HUDEP-2 (cell line): ENCODE measurements around the gene TTC7B.

Experiments used
- DNase-seq, 76 experiments: peaks; one replicate each; lab custom pipeline; 2025; ENCODE audit not compliant: unreplicated experiment in 76 of 76; lab: John Stamatoyannopoulos, UW

TTC7B gene

DNA sequence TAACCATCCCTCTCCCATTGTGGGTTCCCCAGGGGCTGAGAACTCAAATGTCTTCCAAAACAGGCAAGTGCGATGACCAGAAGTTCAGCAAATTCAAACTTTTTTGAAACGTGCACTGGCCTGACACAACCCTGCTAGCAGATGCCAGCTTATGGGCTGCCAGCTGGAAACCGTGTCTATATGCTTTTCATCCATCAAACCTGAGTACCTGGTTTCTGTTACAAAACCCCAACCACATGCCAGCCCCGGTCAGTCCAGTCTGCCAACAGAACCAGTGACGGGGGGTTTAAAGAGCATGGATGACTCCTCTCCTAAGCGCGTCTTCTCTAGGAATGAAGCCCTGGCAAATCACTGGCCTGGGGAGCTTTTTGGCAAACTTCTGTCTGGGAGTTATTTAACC lies 189.7 kb downstream of the TTC7B start:
- DNase-seq: no peak

DNA sequence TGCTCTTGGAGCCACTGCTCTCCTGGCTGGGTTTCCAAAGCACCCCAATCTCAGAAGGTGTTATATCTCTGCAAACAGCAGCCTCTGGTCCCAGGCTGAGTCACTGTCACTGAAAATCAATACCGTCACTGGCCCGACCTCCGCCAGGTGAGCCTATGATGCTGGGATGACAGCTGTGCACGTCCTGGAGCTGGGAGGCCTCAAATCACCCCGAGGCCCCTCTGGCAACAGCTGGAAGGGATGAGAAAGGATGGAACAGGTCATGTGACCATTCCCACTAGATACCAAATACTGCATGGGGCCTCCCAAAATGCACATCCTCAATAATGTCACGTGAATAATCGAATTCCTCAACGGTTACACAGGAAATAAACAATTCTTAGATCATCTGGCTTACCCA lies 190.8 kb downstream of the TTC7B start:
- no peak for DNase-seq

DNA sequence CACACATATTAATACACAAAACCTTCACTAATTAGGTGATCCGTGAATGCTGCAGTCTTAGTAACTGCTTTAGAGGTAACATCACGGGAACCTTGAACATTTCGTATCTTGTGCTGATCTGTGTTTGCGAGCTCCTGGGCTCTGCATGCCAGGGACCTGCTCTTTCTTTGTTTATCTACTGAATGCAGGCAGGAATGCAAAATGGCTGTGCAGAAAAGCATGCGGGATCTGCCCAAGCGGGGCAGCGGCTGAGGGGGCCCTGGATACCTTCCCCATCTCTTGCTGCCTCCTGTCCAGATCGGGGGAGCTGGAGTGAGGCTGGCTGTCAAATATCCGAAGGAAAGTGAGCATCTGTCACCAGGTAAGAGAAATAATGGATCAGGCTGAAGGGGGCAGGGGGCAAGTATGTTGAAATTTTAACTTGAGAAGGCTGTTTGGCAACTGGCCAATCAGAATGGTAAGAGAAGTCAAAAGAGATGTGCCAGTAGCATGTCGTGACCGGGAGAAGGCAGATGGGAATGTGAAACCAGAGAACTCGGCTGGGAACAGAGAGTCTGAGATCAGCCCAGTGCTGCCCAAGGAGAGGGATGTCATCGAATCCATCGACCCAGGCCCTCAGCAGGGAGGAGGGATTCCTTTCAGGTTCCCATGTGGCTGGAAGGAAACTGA lies 191.4 kb downstream of the TTC7B start:
- DNase-seq: no peak

DNA sequence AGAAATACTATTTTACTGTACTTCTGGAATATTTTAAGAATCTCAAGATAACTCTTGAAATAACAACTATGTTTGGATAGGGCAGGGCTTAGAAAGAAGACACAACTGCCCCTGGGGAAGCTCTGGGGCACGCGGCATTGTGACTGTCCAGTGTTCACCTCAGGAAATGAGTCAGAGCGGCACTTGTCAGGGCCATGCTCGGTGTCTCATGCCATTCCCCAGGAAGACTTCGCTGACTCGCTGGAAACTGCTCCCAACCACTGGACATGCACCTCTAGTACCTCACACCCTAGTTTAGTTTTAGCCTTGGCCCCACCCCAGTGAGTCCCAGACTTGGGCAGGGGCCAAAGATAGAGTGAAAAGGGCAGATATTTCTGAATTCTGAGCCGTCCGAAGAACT lies 192.0 kb downstream of the TTC7B start:
- DNase-seq: no peak

DNA sequence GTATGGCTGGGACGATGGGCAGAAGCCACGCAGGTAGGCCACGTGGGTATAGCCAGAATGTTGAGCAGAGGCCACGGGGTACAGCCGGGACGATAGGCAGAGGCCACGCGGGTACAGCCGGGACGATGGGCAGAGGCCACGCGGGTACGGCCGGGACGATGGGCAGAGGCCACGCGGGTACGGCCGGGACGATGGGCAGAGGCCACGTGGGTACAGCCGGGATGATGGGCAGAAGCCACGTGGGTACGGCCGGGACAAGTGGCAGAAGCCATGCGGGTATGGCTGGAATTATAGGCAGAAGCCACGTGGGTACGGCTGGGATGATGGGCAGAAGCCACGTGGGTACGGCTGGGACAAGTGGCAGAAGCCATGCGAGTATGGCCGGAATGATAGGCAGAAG lies 195.0 kb downstream of the TTC7B start:
- DNase-seq: no peak

DNA sequence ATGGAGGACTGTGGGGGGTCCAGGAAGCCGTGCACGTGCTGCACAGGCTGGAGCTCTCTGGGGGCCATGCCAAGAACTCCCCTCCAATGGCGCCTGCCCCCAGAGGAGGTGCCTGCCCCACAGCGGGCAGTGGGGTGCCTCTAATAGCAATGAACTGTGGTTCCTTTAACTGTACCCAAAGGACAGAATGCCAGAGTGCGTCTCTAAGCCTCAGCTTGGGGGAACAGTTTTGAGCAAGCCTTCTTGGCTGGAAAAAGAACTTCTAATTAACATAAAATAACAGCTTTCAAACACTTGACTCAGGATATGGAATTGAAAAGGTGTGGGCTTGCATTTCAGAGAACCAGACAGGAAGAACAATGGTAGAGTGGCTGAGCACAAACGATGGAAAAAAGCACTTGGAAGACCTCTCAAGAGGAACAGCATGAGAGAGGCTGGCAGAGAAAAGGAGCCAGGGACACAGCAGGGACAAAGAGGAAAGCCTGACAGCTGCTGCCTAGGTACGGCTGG lies 195.6 kb downstream of the TTC7B start:
- DNase-seq: no peak

DNA sequence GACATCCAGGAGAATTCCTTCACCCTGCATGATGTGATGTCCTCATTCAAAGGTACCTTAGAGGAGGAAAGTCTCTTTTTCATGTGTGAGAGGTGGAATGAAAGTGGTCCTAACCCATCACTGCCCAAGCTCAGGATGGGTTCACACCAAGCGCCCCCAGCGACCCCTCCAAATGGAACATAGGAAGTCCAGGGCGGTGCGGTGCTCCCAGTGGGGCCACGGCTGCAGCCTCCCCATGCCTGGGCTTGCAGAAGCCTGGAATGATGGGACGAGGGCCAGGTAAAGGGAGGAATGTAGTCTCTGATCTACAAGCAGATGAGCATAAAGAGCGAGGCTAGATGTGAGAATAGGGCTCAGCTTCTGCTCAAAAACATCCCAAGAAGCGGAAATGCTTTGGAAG lies 196.3 kb downstream of the TTC7B start:
- no peak for DNase-seq

DNA sequence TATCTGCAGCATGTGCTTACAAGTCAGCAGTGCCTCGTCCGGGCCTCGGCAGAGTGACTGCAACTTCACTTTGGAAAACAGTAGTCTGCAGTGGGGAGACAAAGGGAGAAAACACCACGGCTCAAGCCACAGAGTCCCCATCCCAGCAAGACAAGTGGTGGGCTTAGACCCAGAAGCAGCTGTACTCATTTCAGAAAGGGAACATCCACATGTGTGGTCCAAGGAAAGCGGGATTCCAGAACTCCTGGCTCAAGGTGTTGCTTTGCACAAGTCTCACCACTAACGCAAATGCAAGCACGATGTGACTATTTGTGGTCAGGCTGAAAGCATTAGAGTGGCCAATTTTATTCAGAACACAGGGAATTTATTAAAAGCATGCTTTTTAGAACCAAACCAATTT lies 198.3 kb downstream of the TTC7B start:
- no peak for DNase-seq

DNA sequence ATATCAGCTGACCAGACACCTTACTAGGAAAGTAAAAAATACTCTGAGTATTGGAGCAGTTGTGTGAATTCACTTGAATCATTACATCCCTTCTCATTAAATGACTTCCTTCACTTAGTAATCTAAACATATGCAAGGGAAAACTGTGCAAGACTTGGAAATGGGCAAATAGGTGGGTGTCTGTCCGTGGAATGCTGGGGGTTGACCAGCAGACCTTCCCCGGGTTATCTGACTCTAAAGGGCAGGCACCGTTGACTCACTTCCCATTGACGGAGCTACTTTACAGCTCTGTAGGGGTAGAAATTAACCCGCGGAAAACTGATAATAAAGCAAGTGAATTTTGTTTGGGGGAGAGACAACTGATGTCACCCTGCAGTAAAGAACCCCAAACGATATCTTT lies 199.3 kb downstream of the TTC7B start:
- peak in 1 of 76 experiments; percentile 11 for DNase-seq

DNA sequence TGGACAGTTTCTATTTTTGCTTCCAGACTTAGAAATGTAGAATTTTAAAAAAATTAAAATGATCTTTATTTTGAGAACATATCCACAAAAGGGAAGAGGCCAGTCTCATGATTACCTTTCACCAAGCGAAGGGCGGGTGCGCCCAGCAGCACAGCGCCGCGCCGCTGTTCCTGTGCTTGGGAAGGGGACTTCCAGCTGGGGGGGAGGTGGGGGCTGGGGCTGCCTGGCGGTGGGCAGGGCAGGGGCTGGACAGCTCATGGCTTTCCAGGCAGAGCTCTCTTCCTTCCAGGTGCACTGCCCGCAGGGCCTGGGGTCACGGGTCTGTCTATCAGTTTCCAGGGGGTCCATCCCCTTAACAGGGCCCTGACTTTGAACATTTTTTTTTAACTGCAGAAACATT lies 199.9 kb downstream of the TTC7B start:
- DNase-seq: no peak

DNA sequence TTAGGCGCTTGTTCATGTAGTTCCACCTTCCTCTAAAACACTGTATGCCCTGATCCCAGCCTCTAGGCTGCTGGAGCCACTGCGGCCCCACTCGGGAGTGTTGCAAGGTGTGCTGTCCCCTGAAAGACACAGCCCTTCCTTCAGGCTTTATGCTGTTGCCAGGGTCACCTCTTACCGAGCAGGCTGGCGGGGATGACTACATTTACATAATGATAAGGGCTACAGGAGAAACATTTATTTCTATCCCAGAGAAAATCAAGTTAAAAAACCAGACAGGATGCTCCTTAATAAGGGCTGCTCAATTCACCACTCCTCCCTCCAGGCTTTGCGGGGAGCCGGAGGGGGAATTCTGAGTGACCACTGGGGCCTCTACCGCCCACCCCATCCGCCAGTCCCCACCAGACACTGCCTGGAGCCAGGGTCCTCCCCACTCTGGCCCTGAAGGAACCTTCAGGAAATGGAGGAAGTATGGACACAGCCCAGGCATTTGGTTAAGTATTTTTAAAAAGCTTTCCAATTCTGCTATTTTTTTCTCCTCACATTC lies 200.6 kb downstream of the TTC7B start:
- no peak for DNase-seq

DNA sequence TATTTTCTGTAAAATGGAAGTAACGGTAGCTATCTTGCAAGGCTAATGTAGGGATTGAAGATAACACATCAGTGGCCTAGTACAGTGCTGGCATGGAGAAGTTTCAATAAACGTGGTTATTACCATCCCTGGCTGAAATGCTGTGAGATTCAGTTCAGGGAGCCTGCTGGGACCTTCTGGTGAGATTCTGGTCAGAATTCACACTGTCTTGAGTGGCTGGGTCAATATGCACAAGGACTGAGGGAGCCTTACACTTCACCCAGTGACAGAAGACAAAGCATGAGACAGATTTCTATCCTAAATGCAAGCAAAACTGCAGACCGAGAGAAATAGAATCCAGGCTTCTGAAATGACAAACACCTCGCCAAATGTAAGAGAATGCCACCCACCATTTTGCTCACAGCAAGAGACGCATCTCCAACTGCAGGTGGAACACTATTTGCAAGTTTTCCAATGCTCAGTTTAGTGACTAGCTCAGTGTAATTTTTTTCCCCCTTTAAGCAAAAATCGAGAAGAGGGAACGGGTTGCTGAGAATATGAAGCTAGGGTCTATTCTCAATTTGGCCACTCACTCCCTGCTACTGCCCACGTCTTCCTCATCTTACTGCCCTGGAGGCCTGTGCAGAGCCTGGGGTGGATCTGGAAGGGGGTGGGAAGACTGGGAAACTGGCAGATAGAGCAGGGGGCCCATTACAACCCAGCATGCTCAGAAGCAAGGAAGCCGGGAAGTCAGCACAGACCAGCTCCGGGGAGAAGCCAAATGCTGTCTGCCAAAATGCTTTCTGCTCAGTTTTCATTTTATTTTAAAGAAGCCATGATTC lies 201.3 kb downstream of the TTC7B start:
- DNase-seq: no peak

DNA sequence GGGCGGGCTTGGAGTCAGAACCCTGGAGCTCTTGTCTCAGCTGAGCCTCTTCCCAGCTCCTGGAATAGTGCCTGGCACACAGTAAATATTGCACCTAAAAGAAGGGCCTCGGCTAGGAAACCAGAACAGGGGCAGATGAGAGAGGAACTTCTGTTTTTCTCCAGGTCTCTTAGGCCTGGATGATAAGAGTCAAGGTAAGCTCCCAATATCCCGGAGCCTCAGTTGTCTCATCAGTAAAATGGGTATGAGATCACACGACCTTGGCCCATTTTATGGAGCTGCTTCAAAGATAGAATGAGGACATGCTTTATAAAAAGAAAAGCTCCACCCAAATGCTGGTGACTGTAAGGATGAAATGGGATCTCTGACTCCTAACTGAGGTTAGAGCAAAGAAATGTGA lies 202.2 kb downstream of the TTC7B start:
- DNase-seq: no peak

DNA sequence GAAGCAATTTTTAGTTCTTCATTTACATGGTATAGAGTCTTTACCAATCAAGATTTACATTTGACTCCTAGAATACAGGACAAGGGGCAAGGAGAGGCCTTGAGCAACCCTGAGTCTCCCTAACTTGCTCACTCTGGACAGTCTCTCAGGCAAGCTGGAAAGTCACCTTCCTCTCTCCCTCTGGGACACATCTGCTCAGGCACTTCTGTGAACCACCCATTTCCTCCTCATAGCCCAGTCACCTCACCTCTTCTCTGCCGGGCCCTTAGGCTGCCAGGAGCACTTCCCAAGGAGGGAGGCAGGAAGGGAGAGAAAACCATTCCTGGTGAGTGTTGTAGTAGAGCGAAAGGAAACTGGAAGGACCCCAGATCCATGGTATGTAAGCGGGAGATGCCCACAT lies 202.8 kb downstream of the TTC7B start:
- no peak for DNase-seq

DNA sequence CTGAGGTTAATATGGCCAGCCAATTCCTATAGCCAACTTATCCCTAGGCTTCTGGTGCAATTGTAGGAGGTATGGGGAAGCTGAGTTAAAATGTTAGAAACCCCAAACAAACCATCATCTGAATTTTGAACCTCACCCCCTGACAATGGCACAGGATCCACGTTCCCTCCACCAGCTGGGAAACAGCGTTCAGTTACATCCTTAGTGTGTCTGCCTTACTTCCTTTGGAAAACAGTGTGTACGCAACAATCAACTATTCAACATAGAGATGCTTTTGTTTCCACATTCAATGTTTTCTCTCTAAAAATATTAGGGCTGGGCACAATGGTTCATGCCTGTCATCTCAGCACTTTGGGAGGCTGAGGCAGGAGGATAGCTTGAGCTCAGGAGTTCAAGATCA lies 203.4 kb downstream of the TTC7B start:
- no peak for DNase-seq

DNA sequence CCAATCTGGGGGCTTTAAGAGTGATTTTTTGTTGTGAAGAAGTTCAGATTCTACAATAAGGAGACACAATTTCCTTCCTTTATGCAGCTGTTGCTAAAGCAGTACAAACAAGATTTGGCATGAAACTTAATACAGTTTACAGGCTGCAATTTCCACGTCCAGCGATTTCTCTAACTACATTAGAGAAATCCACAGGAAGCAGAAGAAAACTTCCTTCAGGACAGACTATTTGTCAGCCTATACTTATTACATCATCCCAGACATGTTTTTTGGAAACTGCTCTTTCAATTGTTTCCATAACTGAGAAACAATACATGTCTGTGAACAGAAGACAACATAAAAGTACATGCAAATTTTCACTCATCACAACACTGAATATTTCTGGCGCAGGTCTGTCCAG lies 204.3 kb downstream of the TTC7B start:
- no peak for DNase-seq

DNA sequence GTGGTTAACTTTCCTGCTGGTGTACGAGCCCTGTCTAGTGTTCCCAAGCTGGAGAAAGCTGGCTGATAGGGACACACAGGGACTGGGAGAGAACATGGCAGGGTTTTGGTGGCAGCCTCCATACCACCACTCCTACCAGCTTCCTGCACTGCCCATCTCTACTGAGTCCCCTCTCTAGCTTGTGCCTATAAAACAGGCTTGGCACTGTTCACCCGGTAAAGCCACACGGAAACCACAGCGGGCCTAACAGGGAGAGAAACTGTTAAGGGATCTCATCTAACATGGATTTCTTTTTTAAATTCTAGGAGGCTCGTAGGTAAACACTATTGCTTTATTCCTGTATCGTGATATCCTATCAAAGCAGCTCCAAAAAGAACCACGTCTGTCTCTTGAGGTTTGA lies 204.7 kb downstream of the TTC7B start:
- no peak for DNase-seq

DNA sequence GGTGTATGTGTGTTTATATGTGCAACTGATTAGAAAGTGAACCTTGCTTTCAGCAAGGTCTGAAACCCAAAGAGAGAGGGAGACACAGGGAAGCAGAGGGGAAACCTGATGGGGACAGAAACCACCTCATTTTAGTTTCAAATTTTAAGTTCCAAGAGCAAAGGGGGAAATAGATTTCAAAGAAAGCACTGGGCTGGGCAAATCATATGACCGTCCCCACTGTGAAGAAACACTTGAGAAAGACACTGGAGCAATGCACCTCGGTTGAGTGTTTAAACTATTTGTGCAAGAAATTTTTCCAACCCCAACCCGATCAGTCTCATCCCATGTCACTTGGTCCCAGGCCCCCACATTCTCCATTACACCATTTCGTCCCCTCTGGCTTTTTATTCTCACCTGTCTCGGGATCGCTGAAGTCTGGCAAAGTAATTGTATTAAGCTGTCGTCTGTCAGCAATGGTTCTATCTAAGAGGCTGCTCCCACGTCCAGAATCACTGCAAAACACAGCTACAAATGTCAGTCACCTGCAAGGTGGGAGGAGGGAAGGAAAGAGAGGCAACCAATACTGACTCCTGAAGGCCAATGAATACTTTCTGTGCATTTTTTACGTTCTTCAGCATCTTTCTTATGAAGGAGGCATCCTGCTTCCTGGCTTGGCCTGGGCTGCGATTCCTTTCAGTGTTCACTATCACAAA lies 205.7 kb downstream of the TTC7B start:
- no peak for DNase-seq

DNA sequence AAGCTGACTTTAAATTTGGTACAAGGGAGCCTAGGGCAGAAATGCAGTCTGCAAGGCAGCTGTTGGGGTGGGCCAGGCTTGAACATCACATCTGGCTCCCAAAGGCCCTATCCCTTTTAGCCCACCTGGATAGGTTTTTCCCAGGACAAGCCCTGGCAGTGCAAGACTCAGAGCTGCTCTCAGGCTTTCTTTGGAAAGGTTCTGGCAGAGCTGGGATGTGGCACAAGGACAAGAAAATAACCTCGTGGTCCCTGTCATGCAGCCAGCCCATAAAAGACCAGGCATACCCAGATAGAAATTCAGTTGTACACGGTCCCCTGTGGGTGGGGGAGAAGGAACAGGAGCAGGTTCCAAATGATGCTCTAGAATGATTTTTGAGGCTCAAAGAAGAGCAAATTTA lies 206.9 kb downstream of the TTC7B start:
- DNase-seq: no peak

DNA sequence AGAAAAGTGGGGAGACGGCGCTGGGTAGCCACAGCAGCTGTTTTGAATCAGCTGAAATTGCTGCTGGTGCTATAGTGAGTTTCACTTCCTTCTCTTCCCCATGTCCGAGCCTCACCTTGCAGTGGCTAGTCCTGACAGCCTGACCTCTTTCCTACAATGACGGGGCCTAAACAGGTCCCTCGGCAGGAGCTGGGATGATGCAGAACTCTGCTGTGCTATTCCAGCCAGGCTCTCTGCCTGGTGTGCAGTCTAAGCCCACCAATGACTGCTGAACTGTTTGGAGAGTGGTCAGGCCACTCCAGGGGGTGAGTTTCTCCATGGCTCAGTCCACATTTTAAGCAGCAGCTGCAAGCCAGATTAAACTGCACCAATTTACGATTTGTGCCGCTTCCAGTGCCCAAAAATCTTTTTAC lies 207.3 kb downstream of the TTC7B start:
- no peak for DNase-seq

DNA sequence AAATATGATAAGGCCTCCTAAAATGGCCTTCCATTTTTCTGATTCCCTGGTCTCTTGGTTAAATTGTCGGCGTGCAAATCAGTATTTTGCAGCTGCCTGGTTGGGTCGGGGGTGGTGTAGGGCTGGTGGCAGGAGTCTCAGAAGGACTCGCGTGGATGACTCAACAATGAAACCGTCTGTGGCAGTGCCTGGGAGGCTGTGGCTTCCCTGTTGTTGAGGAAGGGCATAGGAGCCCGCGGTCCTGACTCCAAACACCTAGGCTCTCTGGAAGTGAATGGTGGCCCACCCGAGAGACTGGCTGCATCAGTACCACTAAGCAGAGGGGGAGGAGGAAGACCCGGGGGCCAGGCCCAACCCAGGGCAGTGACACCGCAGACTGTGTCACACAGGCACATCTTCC lies 207.9 kb downstream of the TTC7B start:
- DNase-seq: no peak
